Measurements from ENCODE around the gene FXR2.

Gene FXR2

GRCh38 chr17:7587420-7588151, 27.1 kb downstream of the FXR2 start:
- DNase-seq, result no peak

- DNase-seq, result no peak
Measured at GRCh38 chr17:7586673-7587419, 27.9 kb downstream of the FXR2 start.

GRCh38 chr17:7583253-7584109, 31.2 kb downstream of the FXR2 start, which contains the start of gene MPDU1:
Gene MPDU1, plus strand, starts transcription at chr17:7583852. Its CDS starts 11 bp downstream, at chr17:7583863.
- peak; percentile 99 for DNase-seq

- DNase-seq, result no peak
Measured at GRCh38 chr17:7582396-7583252, 32.1 kb downstream of the FXR2 start.

GRCh38 chr17:7580604-7581575, 33.8 kb downstream of the FXR2 start:
- peak; percentile 36 to 64 for DNase-seq

GRCh38 chr17:7579834-7580603, 34.7 kb downstream of the FXR2 start:
- DNase-seq, result peak; percentile 62 to 75

GRCh38 chr17:7579001-7579833, 35.5 kb downstream of the FXR2 start, which contains the start of gene CD68:
Gene CD68, plus strand, starts transcription at chr17:7579638. Its CDS starts 40 bp downstream, at chr17:7579678.
- peak; percentile 99 for DNase-seq

- DNase-seq, result no peak
Measured at GRCh38 chr17:7577327-7578199, 37.1 kb downstream of the FXR2 start.

- DNase-seq, result no peak
Measured at GRCh38 chr17:7576432-7576937, 38.2 kb downstream of the FXR2 start.

- no peak for DNase-seq
Measured at GRCh38 chr17:7575959-7576358, 38.7 kb downstream of the FXR2 start.

- DNase-seq, result no peak
Measured at GRCh38 chr17:7575481-7575883, 39.2 kb downstream of the FXR2 start.

GRCh38 chr17:7574176-7574953, 40.3 kb downstream of the FXR2 start:
- peak in 1 of 2 donors; percentile 8 for DNase-seq

GRCh38 chr17:7573324-7574080, 41.2 kb downstream of the FXR2 start:
- DNase-seq, result peak; percentile 94

- peak; percentile 100 for DNase-seq
Measured at GRCh38 chr17:7572588-7573323, 41.9 kb downstream of the FXR2 start.

- DNase-seq, result no peak
Measured at GRCh38 chr17:7572338-7572587, 42.4 kb downstream of the FXR2 start.

GRCh38 chr17:7570351-7570750, 44.3 kb downstream of the FXR2 start:
- DNase-seq, result no peak
